WI38 (cell line): ENCODE data around the gene TIMP1.
"Not testable (repeated sequence)": the region's sequence is repeated elsewhere in the genome, so short reads cannot be mapped to it uniquely, and the experiment has no call there.

ENCODE experiments used
- H3K4me3 ChIP-seq: 2 replicates; pipeline ENCODE4 v1.5.1; 2011; ENCODE audit warnings: low read depth, mild to moderate bottlenecking, control low read depth, low read length
- CTCF ChIP-seq: IDR thresholded peaks from 2 replicates; pipeline ENCODE4 v1.5.1; 2012; ENCODE audit warnings: low read depth, mild to moderate bottlenecking, control low read depth, low read length

TIMP1 gene

DNA sequence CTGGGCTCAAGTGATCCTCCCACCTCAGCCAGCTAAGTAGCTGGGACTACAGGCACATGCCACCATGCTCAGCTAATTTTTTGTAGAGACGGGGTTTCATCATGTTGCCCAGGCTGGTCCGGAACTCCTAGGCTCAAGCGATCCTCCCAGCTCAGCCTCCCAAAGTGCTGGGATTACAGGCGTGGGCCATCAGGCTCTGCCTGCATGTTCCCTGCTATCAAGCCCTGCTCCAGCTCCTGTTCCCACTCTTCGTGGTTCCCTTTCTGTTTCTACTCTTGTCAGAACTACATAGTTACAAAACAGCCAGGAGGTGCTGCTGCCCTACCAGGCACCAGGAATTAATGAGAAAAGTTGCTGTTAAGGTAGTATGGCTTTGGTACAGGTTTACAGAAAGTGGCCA, 8.7 kb downstream of the TIMP1 start:
- no peak overlapping the region for H3K4me3 ChIP-seq
- TF ChIP-seq CTCF = no peak

DNA sequence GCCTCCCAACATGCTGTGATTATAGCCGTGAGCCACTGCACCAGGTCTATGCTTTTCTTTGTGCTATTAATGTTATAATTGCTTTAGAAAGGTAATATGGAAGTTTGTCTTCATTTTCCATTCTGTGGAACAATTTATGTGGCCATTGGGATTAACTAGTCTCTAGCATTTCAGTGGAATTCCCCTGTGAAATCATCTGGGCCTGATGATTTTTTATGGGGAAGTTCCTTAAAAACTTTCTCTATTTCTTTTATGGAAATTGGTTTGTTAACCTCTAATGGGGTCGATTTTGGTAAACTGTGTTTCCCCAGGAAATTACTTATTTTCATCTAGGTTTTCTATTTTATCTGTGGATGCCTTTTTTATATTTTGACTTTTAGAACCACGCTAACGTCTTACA, 11.3 kb downstream of the TIMP1 start:
- H3K4me3 ChIP-seq = no peak overlapping the region

DNA sequence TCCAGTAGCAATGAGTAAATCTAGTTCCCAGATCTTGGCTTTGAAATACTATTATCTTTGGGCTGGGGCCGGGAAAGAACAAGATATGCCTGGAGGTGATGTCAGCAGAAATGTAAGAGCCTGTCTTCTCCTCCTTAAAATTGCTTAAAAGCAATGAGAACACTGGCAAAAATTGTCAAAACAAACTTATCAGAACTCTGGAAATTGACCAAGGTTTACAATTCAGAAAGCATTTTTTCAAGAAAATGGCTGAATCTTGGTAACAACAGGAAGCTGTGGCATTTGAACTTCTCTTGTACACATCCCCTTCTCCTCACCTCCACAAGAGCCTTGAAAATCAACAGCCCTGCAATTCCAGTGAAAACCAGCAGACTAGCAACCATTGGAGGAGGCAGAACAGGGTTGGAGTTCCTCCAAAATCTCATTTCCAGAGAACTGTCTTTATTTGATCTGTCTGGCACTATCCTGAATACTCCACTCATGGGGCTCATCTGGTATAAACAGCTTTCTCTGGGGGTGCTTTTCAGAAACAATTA, 13.5 kb downstream of the TIMP1 start:
- no peak for TF ChIP-seq CTCF
- no peak overlapping the region for H3K4me3 ChIP-seq

More for the DNA sequence above, 11.3 kb downstream of the TIMP1 start:
- no peak for TF ChIP-seq CTCF

- no peak overlapping the region for H3K4me3 ChIP-seq
- TF ChIP-seq CTCF = no peak
Measured at GRCh38 chrX:47596256-47596655, 14.0 kb downstream of the TIMP1 start.

- H3K4me3 ChIP-seq = no peak overlapping the region
- no peak for TF ChIP-seq CTCF
Measured at GRCh38 chrX:47597222-47597621, 15.0 kb downstream of the TIMP1 start.

GRCh38 chrX:47603125-47603524, 20.9 kb downstream of the TIMP1 start:
- not testable (repeated sequence) for H3K4me3 ChIP-seq

DNA sequence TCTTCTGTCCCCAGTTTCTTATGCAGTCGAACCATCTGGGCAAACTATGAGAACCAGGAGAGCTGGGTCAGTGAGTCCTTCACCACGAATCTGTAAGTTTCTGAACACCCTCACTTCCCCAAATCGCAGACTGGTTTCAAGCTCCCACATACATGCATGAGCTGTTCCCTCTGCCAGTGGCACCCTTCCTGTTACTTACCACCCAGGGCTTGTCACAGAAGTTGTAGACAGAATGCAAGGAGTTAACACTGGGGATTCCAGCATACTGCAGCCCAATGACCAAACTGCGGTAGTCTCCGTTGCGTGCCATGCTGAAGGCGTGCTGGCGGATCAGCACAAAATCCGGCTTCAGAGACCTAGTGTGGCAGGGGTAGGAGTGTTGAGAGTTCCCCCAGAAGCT, 22.8 kb downstream of the TIMP1 start:
- TF ChIP-seq CTCF = no peak
- H3K4me3 ChIP-seq = no peak overlapping the region

- no peak overlapping the region for H3K4me3 ChIP-seq
- no peak for TF ChIP-seq CTCF
Measured at GRCh38 chrX:47607091-47607490, 24.9 kb downstream of the TIMP1 start.
